Measurements from ENCODE around the gene IRF8.
"Not testable (repeated sequence)": the region's sequence is repeated elsewhere in the genome, so short reads cannot be mapped to it uniquely, and the experiment has no call there.

Gene IRF8

GRCh38 chr16:85891776-85892166 is 7.2 kb upstream of the IRF8 start:
- no peak for DNase-seq

GRCh38 chr16:85892760-85893159 is 6.2 kb upstream of the IRF8 start:
- DNase-seq, result no peak

GRCh38 chr16:85894266-85894665 is 4.7 kb upstream of the IRF8 start:
- DNase-seq, result no peak

GRCh38 chr16:85897382-85897781 is 1.6 kb upstream of the IRF8 start:
- no peak for DNase-seq

GRCh38 chr16:85899444-85899843 is 482 bp downstream of the IRF8 start:
- DNase-seq, result no peak

- DNase-seq, result no peak
Measured at GRCh38 chr16:85900027-85900792, 1.2 kb downstream of the IRF8 start.

- DNase-seq, result no peak
Measured at GRCh38 chr16:85901110-85901509, 2.1 kb downstream of the IRF8 start.

GRCh38 chr16:85901773-85902365 is 2.9 kb downstream of the IRF8 start:
- DNase-seq, result no peak

GRCh38 chr16:85902366-85903155 is 3.6 kb downstream of the IRF8 start:
- no peak for DNase-seq

GRCh38 chr16:85903559-85903958 is 4.6 kb downstream of the IRF8 start:
- DNase-seq, result no peak

GRCh38 chr16:85905110-85906095 is 6.4 kb downstream of the IRF8 start:
- no peak for DNase-seq

GRCh38 chr16:85906349-85906748 is 7.4 kb downstream of the IRF8 start:
- DNase-seq, result no peak

- DNase-seq, result not testable (repeated sequence)
Measured at GRCh38 chr16:85907231-85907630, 8.3 kb downstream of the IRF8 start.

- DNase-seq, result no peak
Measured at GRCh38 chr16:85908444-85908843, 9.5 kb downstream of the IRF8 start.

GRCh38 chr16:85908889-85909589 is 10.1 kb downstream of the IRF8 start:
- peak in 2 of 56 donors; percentile 18 to 21 for DNase-seq

GRCh38 chr16:85909932-85910853 is 11.2 kb downstream of the IRF8 start:
- no peak for DNase-seq

- no peak for DNase-seq
Measured at GRCh38 chr16:85910854-85911247, 11.9 kb downstream of the IRF8 start.

- DNase-seq, result no peak
Measured at GRCh38 chr16:85911251-85911930, 12.4 kb downstream of the IRF8 start.

All from amygdala (tissue), 56 donors.